GM18520 (cell line): ENCODE measurements around the gene CTDNEP1.

Source experiments
- ATAC-seq: cut with Tn5 transposase; IDR thresholded peaks from one replicate; pipeline ENCODE4 v1.9.1; 2021; ENCODE audit not compliant: unreplicated experiment

CTDNEP1 gene

DNA sequence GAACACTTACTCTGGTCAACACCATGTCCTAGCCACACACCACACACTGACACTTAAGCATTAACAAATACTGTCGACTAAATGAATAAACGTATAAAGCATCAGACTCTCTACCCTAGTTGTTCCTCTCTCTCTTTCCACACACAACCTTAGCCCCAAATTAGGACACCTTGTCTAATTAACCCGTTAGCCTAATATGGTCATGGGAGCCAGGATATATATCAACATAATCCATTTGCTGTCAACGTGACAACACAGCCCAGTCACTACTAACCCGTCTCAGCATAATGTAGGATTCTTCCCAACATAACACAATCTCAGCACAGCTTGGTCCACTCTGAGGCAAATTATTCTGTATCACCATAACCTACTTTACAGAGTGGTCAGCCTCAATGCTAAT, 19.4 kb downstream of the CTDNEP1 start:
- ATAC-seq: no peak

DNA sequence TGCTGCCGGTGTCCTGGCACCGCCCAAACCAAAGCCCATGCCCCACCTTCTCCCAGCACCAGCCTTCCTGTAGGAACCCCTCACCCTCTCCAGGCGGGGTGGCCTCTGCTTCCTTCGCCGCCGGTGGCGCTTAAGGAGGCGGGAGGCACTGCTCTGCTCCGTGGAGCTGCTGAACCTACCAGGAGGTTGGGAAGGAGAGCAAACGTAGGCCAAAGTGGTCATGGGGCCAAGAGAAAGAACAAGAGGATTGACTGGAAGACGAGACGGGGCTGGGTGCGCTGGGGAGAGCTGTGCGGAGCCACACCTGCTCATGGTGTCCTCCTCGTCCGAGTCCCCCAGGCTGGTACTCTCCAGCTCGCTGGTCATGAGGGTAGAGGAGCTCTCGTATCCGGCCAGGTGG, 22.0 kb downstream of the CTDNEP1 start:
- ATAC-seq: no peak

GRCh38 chr17:7228920-7229319, 22.6 kb downstream of the CTDNEP1 start:
- no peak for ATAC-seq

GRCh38 chr17:7226721-7227710, 24.5 kb downstream of the CTDNEP1 start:
- ATAC-seq: no peak

DNA sequence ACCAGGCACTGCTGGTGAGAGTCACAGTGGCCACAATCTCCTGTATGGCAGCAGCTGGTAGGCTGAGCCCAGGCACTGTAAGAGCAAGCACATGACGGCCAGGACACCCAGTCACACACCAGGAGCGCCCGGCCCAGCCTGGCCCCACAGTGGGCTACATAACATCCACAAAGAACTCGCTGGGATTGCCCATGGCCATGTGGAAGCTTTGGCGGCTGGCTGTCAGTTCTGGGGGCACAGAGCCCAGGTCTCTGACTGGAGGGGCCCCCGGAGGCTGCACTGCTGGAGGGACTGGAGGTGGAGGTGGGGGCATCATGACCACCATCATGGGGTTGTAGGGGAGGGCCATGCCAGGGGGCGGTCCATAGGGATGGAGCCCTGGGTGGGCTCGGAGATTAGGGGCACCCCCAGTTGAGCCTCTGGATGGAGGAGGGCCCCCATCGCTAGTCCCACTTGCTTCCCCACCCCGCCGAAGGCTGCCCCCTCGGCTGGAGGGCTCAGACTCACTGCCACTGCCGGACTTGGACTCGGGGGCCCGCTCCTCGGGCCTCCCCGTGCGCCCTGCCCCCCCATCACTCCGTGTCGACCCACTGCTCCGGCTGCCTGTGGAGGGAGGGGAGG, 25.7 kb downstream of the CTDNEP1 start:
- no peak for ATAC-seq

GRCh38 chr17:7224661-7225111, 26.8 kb downstream of the CTDNEP1 start:
- ATAC-seq: no peak

- ATAC-seq: no peak
Measured at GRCh38 chr17:7224110-7224509, 27.4 kb downstream of the CTDNEP1 start.

- ATAC-seq: no peak
Measured at GRCh38 chr17:7223375-7223774, 28.2 kb downstream of the CTDNEP1 start.

GRCh38 chr17:7222972-7223292, 28.6 kb downstream of the CTDNEP1 start:
- ATAC-seq: no peak

GRCh38 chr17:7222093-7222971, 29.2 kb downstream of the CTDNEP1 start:
- no peak for ATAC-seq

DNA sequence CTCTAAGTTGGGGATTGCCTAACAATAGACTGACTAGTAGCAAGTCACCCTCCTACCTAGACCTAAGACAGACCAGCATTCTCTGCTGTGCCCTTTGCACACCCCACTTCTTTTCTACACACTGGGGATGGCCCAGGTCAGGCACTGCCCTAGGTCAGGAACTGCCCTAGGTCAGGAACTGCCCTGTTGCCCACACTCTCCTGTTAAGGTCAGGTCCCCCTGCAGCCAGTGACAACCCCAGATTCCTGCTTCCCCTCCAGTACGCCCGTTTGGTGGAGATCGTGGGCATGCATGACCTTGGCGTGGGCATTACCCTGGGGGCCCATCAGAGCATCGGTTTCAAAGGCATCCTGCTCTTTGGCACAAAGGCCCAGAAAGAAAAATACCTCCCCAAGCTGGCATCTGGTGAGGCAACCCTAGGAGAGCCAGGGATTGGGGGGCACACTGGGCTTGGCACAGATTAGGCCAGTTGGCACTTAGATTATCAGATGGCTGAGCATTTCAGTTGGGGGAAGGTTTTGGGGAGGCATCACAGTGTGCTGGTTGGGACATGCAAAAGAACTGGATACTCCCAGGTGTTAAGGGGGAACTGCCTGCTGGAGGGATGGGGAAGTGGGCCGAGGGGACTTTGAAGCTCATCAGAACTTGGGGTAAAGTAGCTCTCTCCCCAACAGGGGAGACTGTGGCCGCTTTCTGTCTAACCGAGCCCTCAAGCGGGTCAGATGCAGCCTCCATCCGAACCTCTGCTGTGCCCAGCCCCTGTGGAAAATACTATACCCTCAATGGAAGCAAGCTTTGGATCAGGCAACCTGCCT, 30.0 kb downstream of the CTDNEP1 start:
- ATAC-seq: no peak

GRCh38 chr17:7220593-7221277, 30.8 kb downstream of the CTDNEP1 start:
- ATAC-seq: no peak

DNA sequence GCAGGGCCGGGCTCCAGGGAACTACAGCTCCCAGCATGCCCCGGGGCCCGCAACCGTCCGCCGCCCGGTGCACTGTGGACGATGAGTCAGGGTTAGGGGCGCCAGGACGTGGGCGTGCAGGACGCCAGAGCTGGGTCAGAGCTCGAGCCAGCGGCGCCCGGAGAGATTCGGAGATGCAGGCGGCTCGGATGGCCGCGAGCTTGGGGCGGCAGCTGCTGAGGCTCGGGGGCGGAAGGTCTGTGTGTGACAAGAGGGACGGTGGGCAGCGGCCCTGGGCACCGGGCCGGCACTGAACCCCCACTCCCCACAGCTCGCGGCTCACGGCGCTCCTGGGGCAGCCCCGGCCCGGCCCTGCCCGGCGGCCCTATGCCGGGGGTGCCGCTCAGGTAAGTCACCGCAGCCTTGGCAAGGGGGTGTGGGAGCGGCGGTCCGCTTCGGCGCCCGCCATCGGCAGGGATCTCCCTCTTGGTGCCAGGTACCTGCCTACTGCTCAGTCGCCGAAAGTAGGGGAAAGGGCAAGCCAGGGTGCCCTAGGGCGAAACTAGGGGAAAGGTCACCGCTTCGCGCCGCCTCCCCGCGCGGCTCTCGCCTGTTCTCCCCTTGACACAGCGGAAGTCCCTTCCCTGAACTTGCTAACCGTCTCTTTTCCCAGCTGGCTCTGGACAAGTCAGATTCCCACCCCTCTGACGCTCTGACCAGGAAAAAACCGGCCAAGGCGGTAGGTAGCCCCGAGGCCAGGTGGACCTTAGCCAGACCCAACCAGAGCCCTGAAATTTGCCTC, 31.5 kb downstream of the CTDNEP1 start, which contains the start of the genes ACADVL and DLG4:
Gene ACADVL, plus strand, starts transcription at position 127 of the 781 bp plus-strand sequence. Its CDS starts 47 bp downstream, at position 174.
Gene DLG4, minus strand, starts transcription at position 25 of the 781 bp plus-strand sequence.
- ATAC-seq: no peak

DNA sequence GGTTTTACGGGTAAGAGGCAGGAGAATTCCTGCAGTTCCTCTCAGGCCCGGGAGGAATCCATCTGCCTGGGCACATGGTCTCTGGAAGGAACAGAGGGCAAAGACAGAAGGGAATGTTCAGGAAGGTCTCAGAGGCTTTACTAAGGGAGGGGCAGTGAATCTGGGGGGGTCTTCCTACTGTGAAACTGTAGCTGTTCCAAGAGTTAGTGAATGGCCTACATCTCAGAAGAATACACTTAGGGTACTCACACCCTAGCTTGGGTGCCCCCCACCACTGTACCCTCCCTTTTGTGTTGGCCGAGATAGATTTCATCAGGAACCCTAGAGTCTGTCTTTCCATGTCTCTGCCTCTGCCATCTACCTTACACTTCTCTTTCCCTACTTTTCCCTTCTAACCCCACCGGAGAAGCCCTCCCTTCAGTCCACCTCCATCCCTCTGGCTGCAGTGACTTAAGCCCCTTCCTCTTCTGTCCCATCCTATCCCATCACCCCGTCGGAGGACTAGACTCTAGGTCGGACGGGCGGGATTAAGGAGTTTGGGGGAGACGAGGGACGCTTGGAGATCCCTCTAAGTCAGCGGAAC, 32.2 kb downstream of the CTDNEP1 start:
- ATAC-seq: no peak

DNA sequence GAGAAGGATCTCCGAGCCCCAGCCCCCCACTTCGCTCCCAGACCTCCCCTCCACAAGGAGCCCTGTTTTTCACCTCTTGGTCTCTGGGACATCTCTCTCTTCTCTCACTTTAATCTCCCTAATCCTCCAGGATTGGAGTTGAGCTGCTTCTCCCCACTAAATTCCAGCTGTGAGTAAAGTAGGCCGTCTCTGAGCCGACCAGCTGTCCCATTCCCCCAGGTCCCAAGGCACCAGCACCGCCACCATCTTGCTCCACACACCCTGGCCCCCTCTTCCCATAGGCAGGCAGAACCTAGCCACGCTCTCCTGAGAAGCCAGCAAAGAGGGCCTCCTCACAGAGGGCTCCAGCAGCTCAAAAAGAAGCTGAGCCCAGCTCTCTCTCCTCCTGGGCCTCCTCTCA, 32.8 kb downstream of the CTDNEP1 start:
- ATAC-seq: no peak

DNA sequence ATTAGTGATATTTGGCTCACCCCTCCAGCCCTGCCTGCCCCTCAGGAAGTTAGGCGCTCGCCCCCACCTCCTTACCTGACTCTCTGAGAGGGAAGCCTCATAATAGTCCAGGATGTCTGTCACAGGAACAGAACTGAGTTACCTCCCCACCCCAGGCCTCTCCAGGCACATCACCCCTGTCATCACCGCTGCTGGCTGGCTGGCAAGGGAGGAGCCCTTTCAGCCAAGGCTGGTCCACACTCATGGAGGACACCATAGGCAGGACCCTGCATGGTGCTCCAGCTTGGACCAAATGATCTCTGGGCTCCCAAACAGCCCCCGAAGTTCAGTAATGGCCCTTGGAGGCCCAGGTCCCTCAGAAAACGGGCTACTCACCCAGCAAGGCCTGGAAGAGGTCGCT, 33.4 kb downstream of the CTDNEP1 start:
- ATAC-seq: no peak

DNA sequence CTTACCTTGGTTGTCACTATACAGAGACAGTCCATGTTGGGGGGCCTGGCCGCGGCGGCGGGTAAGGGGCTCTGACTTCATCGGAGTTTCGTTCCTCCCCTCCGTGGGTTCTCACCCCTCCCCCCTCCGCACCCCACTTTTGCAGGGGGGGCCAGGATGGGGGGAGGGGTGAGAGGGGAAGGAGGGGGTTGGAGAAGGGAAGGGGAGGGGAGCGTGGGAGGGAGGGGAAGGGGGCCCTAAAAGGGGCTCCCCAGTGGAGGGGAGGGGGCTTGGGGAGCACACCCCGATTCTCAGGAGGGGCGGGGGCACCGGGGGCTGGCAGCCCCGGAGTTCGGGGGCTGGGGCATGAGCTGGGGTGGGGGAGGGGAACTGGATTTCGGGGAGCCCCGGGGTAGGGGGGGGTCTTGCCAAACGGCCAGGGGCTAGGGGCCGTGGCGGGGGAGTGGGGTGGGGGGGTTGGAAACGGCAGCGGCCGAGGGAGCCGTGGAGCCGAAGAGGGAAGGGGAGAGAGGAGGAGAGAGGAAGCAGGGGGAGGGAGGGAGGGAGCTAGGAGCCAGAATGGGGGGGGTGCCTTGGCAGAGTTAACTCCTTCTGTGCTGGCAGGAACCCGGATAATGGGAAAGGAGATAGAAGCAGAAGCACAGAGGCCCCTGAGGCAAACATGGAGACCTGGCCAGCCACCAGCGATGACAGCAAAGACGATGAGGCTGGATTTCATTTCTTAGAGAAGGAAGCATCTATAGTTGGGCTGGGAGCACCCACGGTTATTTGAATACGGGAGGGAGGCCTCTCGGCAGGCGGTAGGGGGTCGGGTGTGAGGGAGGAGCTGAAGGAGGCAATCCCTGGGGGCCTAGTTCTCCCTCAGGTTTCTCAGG, 34.2 kb downstream of the CTDNEP1 start:
- ATAC-seq: no peak
